Endothelial cell of umbilical vein (primary cell): ENCODE data around the gene PLEKHO1.

Experiments used
- EZH2 ChIP-seq: IDR thresholded peaks from 2 replicates; pipeline ENCODE4 v1.6.1; 2012; ENCODE audit warnings: borderline replicate concordance, low read depth, mild to moderate bottlenecking, moderate library complexity, low read length, inconsistent platforms; ENCODE audit not compliant: severe bottlenecking
- GATA2 ChIP-seq: IDR thresholded peaks from 2 replicates; pipeline ENCODE4 v1.7.0; 2011; ENCODE audit warnings: low read depth, mild to moderate bottlenecking, moderate library complexity, mixed read lengths, low read length; ENCODE audit not compliant: insufficient read length, insufficient read depth
- POLR2A ChIP-seq: IDR thresholded peaks from 2 replicates; pipeline ENCODE4 v1.6.1; 2012; ENCODE audit warnings: low read depth, mild to moderate bottlenecking, control low read depth, low read length
- POLR2AphosphoS5 ChIP-seq: IDR thresholded peaks from 2 replicates; pipeline ENCODE4 v1.6.1; 2012; ENCODE audit warnings: low read depth, mild to moderate bottlenecking, control low read depth, low read length, moderate library complexity; ENCODE audit not compliant: insufficient read depth
- TF ChIP-seq, protein P1 (sequence below), 2 donors: IDR thresholded peaks; 1 replicate in 1 of 2; 2 replicates in 1 of 2; pipeline ENCODE4 v1.5.1; 2011; ENCODE audit warnings: low read length in 2 of 2, mild to moderate bottlenecking in 2 of 2, moderate library complexity in 2 of 2, control low read depth in 1 of 2, inconsistent platforms in 1 of 2, low read depth in 1 of 2; ENCODE audit not compliant: insufficient read depth in 1 of 2; ENCODE audit errors: extremely low read depth in 1 of 2

DNA sequence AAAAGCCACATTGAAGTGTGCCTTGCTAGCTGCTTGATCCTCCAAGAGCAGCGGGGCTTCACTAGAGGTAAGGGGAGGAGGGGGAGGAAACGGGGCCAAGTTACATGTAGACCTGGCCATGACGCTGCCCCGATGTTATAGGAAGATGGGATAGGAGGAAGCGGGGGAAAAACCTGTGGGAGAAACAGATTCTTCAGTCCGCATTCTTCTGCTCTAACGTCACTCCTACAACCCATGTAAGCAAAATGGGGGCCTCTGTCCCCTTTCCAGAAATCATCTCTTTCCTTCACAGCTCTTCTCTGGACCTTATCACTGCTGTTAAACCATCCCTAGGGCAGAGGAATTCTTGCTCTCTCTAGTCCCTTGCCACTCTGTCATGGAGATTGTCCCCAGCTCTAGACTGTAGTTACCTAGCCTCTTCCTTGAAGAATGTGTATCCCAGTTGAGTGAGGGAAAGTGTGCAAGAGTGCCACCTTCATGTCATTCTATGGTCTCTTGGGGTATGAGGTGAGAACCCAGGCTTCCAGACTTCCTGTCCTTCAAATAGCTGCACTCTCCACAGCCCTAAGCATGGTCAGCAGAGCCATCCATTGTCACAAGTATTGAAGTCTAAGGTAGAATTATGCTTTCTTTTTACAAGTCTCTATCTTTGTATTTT lies 11.4 kb downstream of the PLEKHO1 start:
- TF ChIP-seq, protein P1, sequence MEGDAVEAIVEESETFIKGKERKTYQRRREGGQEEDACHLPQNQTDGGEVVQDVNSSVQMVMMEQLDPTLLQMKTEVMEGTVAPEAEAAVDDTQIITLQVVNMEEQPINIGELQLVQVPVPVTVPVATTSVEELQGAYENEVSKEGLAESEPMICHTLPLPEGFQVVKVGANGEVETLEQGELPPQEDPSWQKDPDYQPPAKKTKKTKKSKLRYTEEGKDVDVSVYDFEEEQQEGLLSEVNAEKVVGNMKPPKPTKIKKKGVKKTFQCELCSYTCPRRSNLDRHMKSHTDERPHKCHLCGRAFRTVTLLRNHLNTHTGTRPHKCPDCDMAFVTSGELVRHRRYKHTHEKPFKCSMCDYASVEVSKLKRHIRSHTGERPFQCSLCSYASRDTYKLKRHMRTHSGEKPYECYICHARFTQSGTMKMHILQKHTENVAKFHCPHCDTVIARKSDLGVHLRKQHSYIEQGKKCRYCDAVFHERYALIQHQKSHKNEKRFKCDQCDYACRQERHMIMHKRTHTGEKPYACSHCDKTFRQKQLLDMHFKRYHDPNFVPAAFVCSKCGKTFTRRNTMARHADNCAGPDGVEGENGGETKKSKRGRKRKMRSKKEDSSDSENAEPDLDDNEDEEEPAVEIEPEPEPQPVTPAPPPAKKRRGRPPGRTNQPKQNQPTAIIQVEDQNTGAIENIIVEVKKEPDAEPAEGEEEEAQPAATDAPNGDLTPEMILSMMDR (IDR thresholded peaks at IDR 0.05; ENCODE audit: extremely low read depth in 1 of 2, insufficient read depth in 1 of 2, low read depth in 1 of 2, low read length in 2 of 2) = no peak
- TF ChIP-seq POLR2AphosphoS5 (no peak), POLR2A (no peak), EZH2 (no peak), GATA2 (no peak)
